T-helper 9 cell (primary cell): Measurements from ENCODE around the gene RNF141.

Source experiments
- DNase-seq: peaks from one replicate; pipeline ENCODE4 v3.0.0-alpha.2; 2020

The RNF141 gene

DNA sequence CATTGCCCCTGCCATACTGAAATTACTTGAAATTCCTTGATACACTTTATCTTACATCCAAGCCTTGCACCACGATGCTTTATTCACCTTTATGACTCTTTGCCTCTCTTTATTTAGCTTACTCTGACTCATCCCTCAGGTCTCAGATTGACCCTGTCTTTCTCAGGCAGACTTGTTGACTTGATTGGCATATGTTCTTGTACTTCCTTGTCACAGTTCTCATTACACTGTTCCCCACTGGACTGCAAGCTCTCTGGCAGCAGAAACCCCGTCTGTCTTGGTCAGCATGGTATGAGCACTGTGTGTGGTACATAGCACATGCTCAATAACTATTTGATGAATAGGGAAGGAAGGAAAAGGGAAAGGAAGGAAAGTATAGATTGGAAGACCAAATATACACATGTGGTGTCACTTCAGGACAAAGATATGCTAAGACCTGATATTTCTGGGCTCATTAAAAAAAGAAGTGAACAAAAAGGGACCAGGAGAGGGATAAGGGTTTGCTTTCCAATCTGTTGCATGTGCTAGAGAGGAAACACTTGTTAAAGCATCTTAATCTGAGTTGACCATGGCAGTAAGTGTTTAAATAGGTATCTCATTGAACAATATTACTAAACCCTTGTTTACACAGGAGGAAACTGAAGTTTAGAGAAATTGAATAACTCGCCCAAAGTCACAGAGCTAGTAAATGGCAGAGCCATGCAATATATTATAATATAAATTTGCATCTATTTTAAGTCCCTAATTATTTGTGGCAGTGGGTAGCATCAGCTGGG, 20.2 kb upstream of the RNF141 start:
- no peak for DNase-seq

DNA sequence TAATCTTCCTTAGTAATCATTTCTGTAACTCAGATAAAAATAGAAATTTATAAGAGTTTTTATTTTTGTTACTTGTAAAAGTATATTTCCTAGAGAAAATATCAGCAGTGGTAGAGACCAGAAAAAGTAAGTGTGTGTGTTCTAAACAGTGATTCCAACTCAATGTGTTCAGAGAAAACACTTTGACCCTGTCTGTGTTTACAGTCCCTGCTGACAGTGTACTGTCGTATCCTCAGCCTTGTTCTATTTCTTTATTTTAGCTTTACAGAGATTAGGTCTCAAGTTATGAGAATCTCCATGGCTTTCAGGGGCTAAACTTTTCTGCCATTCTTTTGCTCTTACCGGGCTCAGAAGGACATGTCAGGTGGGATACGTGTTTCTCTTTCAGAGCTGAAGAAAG, 17.3 kb upstream of the RNF141 start:
- no peak for DNase-seq

DNA sequence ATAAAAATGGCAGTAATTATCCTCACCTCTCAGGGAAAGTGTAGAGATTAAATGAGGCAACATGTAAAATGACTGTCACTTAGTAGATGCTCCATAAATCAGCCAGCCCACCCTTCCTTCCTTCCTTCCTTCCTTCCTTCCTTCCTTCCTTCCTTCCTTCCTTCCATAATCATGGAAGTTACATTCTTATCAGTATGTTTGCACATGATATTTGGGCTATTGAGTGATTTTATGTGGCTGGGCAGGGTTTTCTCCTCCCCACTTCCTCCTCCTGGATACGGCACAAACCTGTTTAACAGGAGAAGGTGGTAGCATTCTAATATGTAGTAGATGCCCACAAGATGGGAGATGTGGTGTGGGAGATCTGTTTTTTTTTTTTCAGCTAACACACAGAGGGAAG, 15.6 kb upstream of the RNF141 start:
- DNase-seq, result no peak

GRCh38 chr11:10551845-10552352, 10.9 kb upstream of the RNF141 start:
- DNase-seq, result no peak

- no peak for DNase-seq
These were observed 10.3 kb upstream of the RNF141 start for GRCh38 chr11:10551290-10551592.

DNA sequence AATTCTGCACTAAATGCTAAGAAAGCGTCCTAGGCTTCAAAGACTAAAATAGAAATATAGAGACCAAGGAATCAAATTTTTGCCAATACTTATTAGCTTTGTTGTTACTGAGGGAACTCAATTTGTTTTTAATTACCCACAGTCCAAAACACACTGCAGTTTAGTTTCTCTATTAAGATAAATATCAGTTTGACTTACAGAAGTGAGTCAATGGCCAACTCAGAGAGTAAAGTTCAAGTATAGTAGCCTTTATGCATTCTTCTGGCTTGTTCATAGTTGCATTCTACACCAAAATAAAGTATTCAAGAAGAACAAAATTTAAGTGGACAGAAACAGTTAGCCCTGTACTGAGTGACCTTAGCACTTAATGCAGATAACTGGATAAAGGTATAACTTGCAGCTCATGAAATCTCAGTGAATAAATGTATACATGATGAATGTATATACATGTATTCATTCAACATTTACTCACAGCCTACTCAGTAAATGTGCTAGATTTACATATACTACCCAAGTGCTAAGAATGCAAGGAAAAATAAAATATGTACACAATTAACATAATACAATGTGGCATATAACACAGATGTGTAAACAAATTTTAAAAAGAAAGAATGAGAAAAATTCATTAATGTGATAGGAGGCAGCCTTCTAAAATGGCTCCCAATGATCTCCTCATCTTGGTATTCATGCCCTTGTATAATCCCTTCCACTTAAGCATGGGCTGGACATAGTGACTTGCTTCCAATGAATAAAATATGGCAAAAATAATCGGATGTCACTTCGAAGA, 9.7 kb upstream of the RNF141 start:
- DNase-seq, result no peak

- DNase-seq, result no peak
These were observed 3.8 kb upstream of the RNF141 start for GRCh38 chr11:10544491-10545465.

DNA sequence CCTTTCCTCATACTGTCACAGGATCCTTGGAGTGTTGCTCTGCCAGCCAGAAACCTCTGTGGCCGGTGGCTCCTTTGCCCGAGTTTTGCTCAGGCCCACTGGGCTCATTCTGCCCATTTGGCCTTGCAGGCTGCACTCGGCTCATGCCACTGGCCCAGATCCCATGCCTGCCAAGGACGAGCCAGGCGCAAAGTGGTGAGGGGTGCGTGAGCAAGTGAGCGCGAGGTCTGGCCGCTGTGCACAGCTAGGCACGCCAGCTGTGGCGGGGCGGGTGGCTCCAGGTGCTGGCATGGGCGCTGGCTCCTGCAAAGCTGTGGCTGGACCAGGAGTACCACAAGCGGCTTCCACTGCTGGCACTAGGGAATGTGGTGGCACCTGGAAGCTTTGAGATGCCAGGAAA, 2.8 kb upstream of the RNF141 start:
- DNase-seq, result no peak

DNA sequence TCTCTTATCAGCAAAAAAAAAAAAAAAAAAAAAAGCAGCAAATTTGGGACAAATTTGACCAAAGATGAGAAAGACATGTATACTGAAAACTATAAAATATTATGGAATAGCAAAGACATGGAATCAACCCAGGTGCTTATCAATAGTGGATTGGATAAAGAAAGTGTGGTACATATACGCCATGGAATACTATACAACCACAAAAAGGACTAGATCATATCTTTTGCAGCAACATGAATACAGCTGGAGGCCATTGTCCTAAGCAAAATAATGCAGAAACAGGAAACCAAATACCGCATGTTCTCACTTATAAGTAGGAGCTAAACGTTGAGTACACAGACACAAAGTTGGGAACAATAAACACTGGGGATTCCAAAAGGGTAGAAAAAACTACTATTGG, 1.8 kb upstream of the RNF141 start:
- DNase-seq, result no peak

- no peak for DNase-seq
These were observed 559 bp upstream of the RNF141 start for GRCh38 chr11:10541561-10541930.

DNA sequence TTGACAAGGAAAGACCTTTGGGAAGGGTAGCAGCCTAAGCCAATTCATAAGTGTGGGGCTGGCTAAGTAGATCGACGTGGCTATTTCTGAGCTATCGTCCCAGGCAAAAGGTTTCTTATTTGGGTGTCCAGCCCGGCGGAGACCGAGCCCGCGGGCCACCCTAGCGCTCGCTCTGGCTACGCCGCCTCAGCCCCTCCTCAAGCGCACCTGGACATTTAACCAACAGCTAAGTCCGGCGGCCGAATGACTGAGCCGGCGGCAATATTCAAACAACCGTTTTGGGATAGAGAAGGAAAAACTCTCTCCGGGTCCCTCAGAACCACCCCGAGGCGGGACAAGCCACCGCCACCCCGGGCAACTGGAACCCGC, 457 bp downstream of the RNF141 start:
- no peak for DNase-seq

GRCh38 chr11:10539339-10539738, 1.6 kb downstream of the RNF141 start:
- no peak for DNase-seq

DNA sequence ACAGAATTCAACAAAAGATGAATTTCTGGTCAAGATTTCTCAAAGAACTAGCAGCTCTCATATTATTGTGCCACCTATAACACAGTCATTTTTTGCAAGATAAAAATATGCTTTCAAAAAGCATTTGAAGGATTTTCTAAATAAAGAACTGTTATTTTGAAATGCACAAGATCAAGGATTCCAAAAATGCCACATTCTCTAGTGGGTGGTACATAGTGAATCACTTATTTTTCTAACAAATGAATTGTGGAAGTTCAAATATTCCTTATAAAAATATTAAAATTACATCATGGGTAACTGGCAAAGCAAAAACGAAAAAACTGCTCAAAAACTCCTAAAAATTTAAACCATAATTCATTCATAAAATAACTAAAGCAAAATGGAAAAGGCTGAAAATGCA, 2.1 kb downstream of the RNF141 start:
- DNase-seq, result no peak

GRCh38 chr11:10537600-10537999, 3.4 kb downstream of the RNF141 start:
- DNase-seq, result no peak

GRCh38 chr11:10534316-10534715, 6.7 kb downstream of the RNF141 start:
- no peak for DNase-seq

- DNase-seq, result no peak
These were observed 7.7 kb downstream of the RNF141 start for GRCh38 chr11:10533323-10533722.

- DNase-seq, result no peak
These were observed 8.5 kb downstream of the RNF141 start for GRCh38 chr11:10532526-10532925.

- DNase-seq, result no peak
These were observed 11.7 kb downstream of the RNF141 start for GRCh38 chr11:10529279-10529678.

GRCh38 chr11:10528121-10528520, 12.9 kb downstream of the RNF141 start:
- DNase-seq, result no peak

DNA sequence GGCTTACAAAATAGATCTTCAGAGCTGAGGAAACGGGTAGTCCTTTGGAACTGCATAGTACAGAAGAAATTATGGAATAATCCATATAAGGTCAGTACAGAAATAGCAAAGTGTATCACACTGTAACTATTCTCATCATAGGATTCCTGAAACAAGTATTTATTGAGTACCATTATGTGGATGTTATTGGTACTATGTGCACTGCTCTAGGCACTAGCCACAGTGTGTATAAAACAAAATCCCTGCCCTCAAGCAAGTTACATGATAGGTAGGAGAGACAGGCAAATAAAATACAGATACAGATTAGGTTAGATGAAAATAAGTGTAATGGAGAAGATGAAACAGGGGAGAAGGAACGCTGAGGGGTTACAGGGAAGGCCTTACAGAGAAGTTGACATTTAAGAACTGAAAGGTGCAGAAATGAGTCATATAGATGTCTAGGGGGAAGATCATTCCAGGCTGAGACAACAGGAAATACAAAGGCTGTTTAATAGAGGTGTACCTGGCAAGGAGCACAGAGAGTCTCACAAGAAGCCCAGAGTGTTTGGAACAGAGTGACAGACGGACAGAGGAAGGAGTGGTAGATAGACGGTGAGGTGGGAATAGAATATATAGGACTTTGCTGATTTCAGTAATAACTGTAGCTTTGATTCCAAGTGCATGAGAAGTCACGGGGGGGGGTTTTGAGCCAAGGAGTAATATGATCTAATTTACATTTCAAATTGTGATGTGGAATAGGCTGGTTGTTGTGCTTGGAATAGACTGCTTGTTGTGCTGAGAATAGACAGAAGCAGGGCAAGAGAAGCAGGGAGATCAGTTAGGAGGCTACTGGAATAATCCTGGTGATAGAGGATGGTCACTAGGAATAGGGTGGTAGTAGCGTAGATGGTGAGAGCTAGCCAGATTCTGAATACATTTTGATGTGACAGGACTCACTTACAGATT, 13.7 kb downstream of the RNF141 start:
- DNase-seq, result no peak

- DNase-seq, result no peak
These were observed 16.5 kb downstream of the RNF141 start for GRCh38 chr11:10524471-10524870.

DNA sequence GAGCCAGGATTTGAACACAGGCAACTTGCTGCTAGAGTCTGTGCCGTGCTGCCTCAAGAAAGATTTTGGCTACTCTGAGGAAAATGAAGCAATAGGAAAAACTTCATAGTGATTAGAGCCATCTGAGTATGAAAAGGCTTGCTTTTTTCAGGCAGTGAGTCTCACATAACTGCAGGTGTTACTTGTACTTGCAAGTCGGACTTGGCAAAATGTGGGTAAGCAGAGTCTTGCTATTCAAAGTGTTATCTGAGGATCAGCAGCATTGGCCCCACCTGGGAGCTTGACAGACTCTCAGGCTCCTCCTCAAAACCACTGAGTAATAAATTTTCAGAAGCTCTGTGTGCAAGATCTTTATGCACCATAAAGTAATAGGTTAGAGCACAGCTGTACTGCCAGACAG, 18.1 kb downstream of the RNF141 start:
- DNase-seq, result no peak
